Measurements from ENCODE around the gene SLC22A7.

The SLC22A7 gene

GRCh38 chr6:43325876-43326275, 27.8 kb downstream of the SLC22A7 start:
- no peak overlapping the region for H3K23ac ChIP-seq (ENCODE audit: low read length in 2 of 2)
- peaks cover 0 to 3% of the 10 kb centered on the region in 2 experiments for H3K36me3 ChIP-seq (ENCODE audit: control insufficient read depth in 1 of 2, insufficient read depth in 2 of 2, low read depth in 1 of 2, low read length in 2 of 2)
- no peak overlapping the region for H2BK15ac ChIP-seq (ENCODE audit: low read depth, poor library complexity, severe bottlenecking)
- no peak overlapping the region for H2AFZ ChIP-seq (ENCODE audit: low read depth, low read length)
- no peak overlapping the region for H3K4me3 ChIP-seq (ENCODE audit: insufficient read depth in 1 of 2, low read depth in 1 of 2, low read length in 2 of 2)
- no peaks in the 10 kb centered on the region for H3K9me3 ChIP-seq (ENCODE audit: control insufficient read depth, low read length)
- H3K27me3 ChIP-seq (ENCODE audit: control insufficient read depth in 1 of 2, insufficient read depth in 1 of 2, low read length in 2 of 2): no peaks in the 10 kb centered on the region
- no peak overlapping the region for H2AK5ac ChIP-seq (ENCODE audit: low read length, severe bottlenecking)
- no peak overlapping the region for H4K91ac ChIP-seq (ENCODE audit: low read length)
- no peak overlapping the region for H4K8ac ChIP-seq (ENCODE audit: low read length)
- no peak overlapping the region for H2BK120ac ChIP-seq (ENCODE audit: low read depth, low read length)
- no peak overlapping the region for H3K14ac ChIP-seq (ENCODE audit: low read length in 2 of 2)
- H2BK5ac ChIP-seq (ENCODE audit: low read depth, low read length, poor library complexity, severe bottlenecking): no peak overlapping the region
- no peak overlapping the region for H3K4ac ChIP-seq (ENCODE audit: low read depth in 1 of 2, low read length in 2 of 2)
- no peak overlapping the region for H3K4me2 ChIP-seq (ENCODE audit: low read length, poor library complexity, severe bottlenecking)
- H3K79me1 ChIP-seq (replicated peaks; ENCODE audit: low read length, poor library complexity, severe bottlenecking): no peaks in the 10 kb centered on the region
- no peak overlapping the region for H3K27ac ChIP-seq (ENCODE audit: low read length, poor library complexity, severe bottlenecking)
- no peaks in the 10 kb centered on the region for H3K4me1 ChIP-seq (ENCODE audit: control insufficient read depth, insufficient read depth, low read depth, low read length)
- DNase-seq: no peak
- no peak overlapping the region for H2BK12ac ChIP-seq (ENCODE audit: low read length in 2 of 2)
- no peak overlapping the region for H3K9ac ChIP-seq (ENCODE audit: low read length)
- 100% methylated on average over 1 of the region's 1 CpG for whole genome bisulfite sequencing
- H3K18ac ChIP-seq (ENCODE audit: low read depth in 1 of 2, low read length in 2 of 2): no peak overlapping the region

- Histone ChIP-seq H3K4me3 (ENCODE audit: insufficient read depth in 1 of 2, low read depth in 1 of 2, low read length in 2 of 2) (no peak overlapping the region), H2BK5ac (ENCODE audit: low read depth, low read length, poor library complexity, severe bottlenecking) (no peak overlapping the region), H3K27ac (ENCODE audit: low read length, poor library complexity, severe bottlenecking) (no peak overlapping the region), H3K23ac (ENCODE audit: low read length in 2 of 2) (no peak overlapping the region), H3K14ac (ENCODE audit: low read length in 2 of 2) (no peak overlapping the region), H2AK5ac (ENCODE audit: low read length, severe bottlenecking) (no peak overlapping the region), H3K36me3 (ENCODE audit: control insufficient read depth in 1 of 2, insufficient read depth in 2 of 2, low read depth in 1 of 2, low read length in 2 of 2) (peaks cover 0 to 3% of the 10 kb centered on the region in 2 experiments), H3K4me1 (ENCODE audit: control insufficient read depth, insufficient read depth, low read depth, low read length) (no peaks in the 10 kb centered on the region), H2BK120ac (ENCODE audit: low read depth, low read length) (no peak overlapping the region), H4K8ac (ENCODE audit: low read length) (no peak overlapping the region), H2AFZ (ENCODE audit: low read depth, low read length) (no peak overlapping the region), H3K4ac (ENCODE audit: low read depth in 1 of 2, low read length in 2 of 2) (no peak overlapping the region), H3K4me2 (ENCODE audit: low read length, poor library complexity, severe bottlenecking) (no peak overlapping the region), H4K91ac (ENCODE audit: low read length) (no peak overlapping the region), H3K79me1 (replicated peaks; ENCODE audit: low read length, poor library complexity, severe bottlenecking) (no peaks in the 10 kb centered on the region), H3K18ac (ENCODE audit: low read depth in 1 of 2, low read length in 2 of 2) (no peak overlapping the region), H3K9ac (ENCODE audit: low read length) (no peak overlapping the region), H2BK15ac (ENCODE audit: low read depth, poor library complexity, severe bottlenecking) (no peak overlapping the region), H3K27me3 (ENCODE audit: control insufficient read depth in 1 of 2, insufficient read depth in 1 of 2, low read length in 2 of 2) (no peaks in the 10 kb centered on the region), H3K9me3 (ENCODE audit: control insufficient read depth, low read length) (no peaks in the 10 kb centered on the region), H2BK12ac (ENCODE audit: low read length in 2 of 2) (no peak overlapping the region)
- WGBS: 18% methylated on average over 1 of the region's 1 CpG
- no peak for DNase-seq
Observed at GRCh38 chr6:43328528-43328927, 30.5 kb downstream of the SLC22A7 start.

DNA sequence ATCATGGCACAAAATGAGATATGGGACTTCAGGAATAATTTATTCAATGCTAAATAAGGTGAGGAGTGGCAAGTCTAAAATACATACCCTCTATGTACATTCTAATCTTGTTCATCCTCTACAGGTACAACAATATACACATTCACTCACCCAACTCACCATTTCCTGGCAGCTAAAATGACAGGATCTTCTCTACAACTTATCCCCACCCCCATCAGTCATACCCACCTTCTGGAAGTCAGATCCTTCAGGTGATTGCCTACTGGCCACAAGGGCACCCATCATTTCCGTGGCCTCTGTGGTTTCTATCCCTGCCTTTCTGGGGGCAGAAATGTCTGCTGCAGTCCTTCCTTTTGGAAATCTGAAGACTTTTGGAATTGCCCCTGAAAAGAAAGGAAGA, 33.4 kb downstream of the SLC22A7 start:
- no peak overlapping the region for H2BK120ac ChIP-seq (ENCODE audit: low read depth, low read length)
- H4K91ac ChIP-seq (ENCODE audit: low read length): no peak overlapping the region
- H2BK15ac ChIP-seq (ENCODE audit: low read depth, poor library complexity, severe bottlenecking): no peak overlapping the region
- H3K27ac ChIP-seq (ENCODE audit: low read length, poor library complexity, severe bottlenecking): no peak overlapping the region
- H2BK12ac ChIP-seq (ENCODE audit: low read length in 2 of 2): no peak overlapping the region
- no peaks in the 10 kb centered on the region for H3K9me3 ChIP-seq (ENCODE audit: control insufficient read depth, low read length)
- no peak overlapping the region for H3K4me3 ChIP-seq (ENCODE audit: insufficient read depth in 1 of 2, low read depth in 1 of 2, low read length in 2 of 2)
- WGBS: 73% methylated on average over 1 of the region's 1 CpG
- H3K27me3 ChIP-seq (ENCODE audit: control insufficient read depth in 1 of 2, insufficient read depth in 1 of 2, low read length in 2 of 2): no peaks in the 10 kb centered on the region
- no peak for DNase-seq
- H2AFZ ChIP-seq (ENCODE audit: low read depth, low read length): no peak overlapping the region
- no peak overlapping the region for H3K4me2 ChIP-seq (ENCODE audit: low read length, poor library complexity, severe bottlenecking)
- H3K4me1 ChIP-seq (ENCODE audit: control insufficient read depth, insufficient read depth, low read depth, low read length): no peaks in the 10 kb centered on the region
- H3K23ac ChIP-seq (ENCODE audit: low read length in 2 of 2): no peak overlapping the region
- H3K14ac ChIP-seq (ENCODE audit: low read length in 2 of 2): no peak overlapping the region
- no peak overlapping the region for H3K4ac ChIP-seq (ENCODE audit: low read depth in 1 of 2, low read length in 2 of 2)
- H3K36me3 ChIP-seq (ENCODE audit: control insufficient read depth in 1 of 2, insufficient read depth in 2 of 2, low read depth in 1 of 2, low read length in 2 of 2): peaks cover 0 to 6% of the 10 kb centered on the region in 2 experiments
- no peak overlapping the region for H4K8ac ChIP-seq (ENCODE audit: low read length)
- no peak overlapping the region for H2BK5ac ChIP-seq (ENCODE audit: low read depth, low read length, poor library complexity, severe bottlenecking)
- no peak overlapping the region for H3K18ac ChIP-seq (ENCODE audit: low read depth in 1 of 2, low read length in 2 of 2)
- no peaks in the 10 kb centered on the region for H3K79me1 ChIP-seq (replicated peaks; ENCODE audit: low read length, poor library complexity, severe bottlenecking)
- no peak overlapping the region for H3K9ac ChIP-seq (ENCODE audit: low read length)
- no peak overlapping the region for H2AK5ac ChIP-seq (ENCODE audit: low read length, severe bottlenecking)

GRCh38 chr6:43331891-43332290, 33.8 kb downstream of the SLC22A7 start:
- whole genome bisulfite sequencing: 96% methylated on average over 3 of the region's 4 CpGs
- Histone ChIP-seq H2BK12ac (ENCODE audit: low read length in 2 of 2) (no peak overlapping the region), H2AFZ (ENCODE audit: low read depth, low read length) (no peak overlapping the region), H2BK120ac (ENCODE audit: low read depth, low read length) (no peak overlapping the region), H4K91ac (ENCODE audit: low read length) (no peak overlapping the region), H3K9ac (ENCODE audit: low read length) (no peak overlapping the region), H3K4me1 (ENCODE audit: control insufficient read depth, insufficient read depth, low read depth, low read length) (no peaks in the 10 kb centered on the region), H2AK5ac (ENCODE audit: low read length, severe bottlenecking) (no peak overlapping the region), H3K23ac (ENCODE audit: low read length in 2 of 2) (no peak overlapping the region), H4K8ac (ENCODE audit: low read length) (no peak overlapping the region), H2BK15ac (ENCODE audit: low read depth, poor library complexity, severe bottlenecking) (no peak overlapping the region), H3K27ac (ENCODE audit: low read length, poor library complexity, severe bottlenecking) (no peak overlapping the region), H3K79me1 (replicated peaks; ENCODE audit: low read length, poor library complexity, severe bottlenecking) (no peaks in the 10 kb centered on the region), H3K4ac (ENCODE audit: low read depth in 1 of 2, low read length in 2 of 2) (no peak overlapping the region), H3K14ac (ENCODE audit: low read length in 2 of 2) (no peak overlapping the region), H3K4me3 (ENCODE audit: insufficient read depth in 1 of 2, low read depth in 1 of 2, low read length in 2 of 2) (no peak overlapping the region), H3K27me3 (ENCODE audit: control insufficient read depth in 1 of 2, insufficient read depth in 1 of 2, low read length in 2 of 2) (no peaks in the 10 kb centered on the region), H3K4me2 (ENCODE audit: low read length, poor library complexity, severe bottlenecking) (no peak overlapping the region), H2BK5ac (ENCODE audit: low read depth, low read length, poor library complexity, severe bottlenecking) (no peak overlapping the region), H3K36me3 (ENCODE audit: control insufficient read depth in 1 of 2, insufficient read depth in 2 of 2, low read depth in 1 of 2, low read length in 2 of 2) (peaks cover 0 to 8% of the 10 kb centered on the region in 2 experiments), H3K9me3 (ENCODE audit: control insufficient read depth, low read length) (no peaks in the 10 kb centered on the region), H3K18ac (ENCODE audit: low read depth in 1 of 2, low read length in 2 of 2) (no peak overlapping the region)
- no peak for DNase-seq
